Uterus (tissue), 4 donors: ENCODE data around the gene BNC2. TPM values are rescaled to one million over a fixed set of nuclear protein-coding genes. Genes with fewer than 3 reads are reported as not detected.

Experiments
- DNase-seq, 2 donors: peaks; one replicate each; pipeline ENCODE4 v3.0.0-alpha.2; 2019 to 2020
- H3K27ac ChIP-seq, 2 donors: fragments of 200-600 bp; sonication (generic); 1 replicate in 1 of 2; 2 replicates in 1 of 2; pipeline ENCODE4 v1.5.1; 2016 to 2018
- H3K27me3 ChIP-seq, 2 donors: fragments of 200-600 bp; sonication (generic); one replicate each; pipeline ENCODE4 v1.5.1; 2018 to 2019; ENCODE audit warnings: control low read depth in 1 of 2
- H3K36me3 ChIP-seq, 2 donors: fragments of 200-600 bp; sonication (generic); one replicate each; pipeline ENCODE4 v1.5.1; 2019; ENCODE audit warnings: control low read depth in 1 of 2
- H3K4me1 ChIP-seq, 2 donors: fragments of 200-600 bp; sonication (generic); one replicate each; pipeline ENCODE4 v1.5.1; 2018 to 2019; ENCODE audit warnings: control low read depth in 1 of 2
- H3K4me3 ChIP-seq, 2 donors: fragments of 200-600 bp; sonication (generic); 1 replicate in 1 of 2; 2 replicates in 1 of 2; pipeline ENCODE4 v1.5.1; 2018 to 2019; ENCODE audit warnings: mild to moderate bottlenecking in 1 of 2
- H3K9me3 ChIP-seq, 2 donors: fragments of 200-600 bp; sonication (generic); one replicate each; pipeline ENCODE4 v1.5.1; 2019; ENCODE audit warnings: control low read depth in 1 of 2
- CTCF ChIP-seq, 4 experiments: fragments of 200-600 bp in 2 of 4; fragments of 450-650 bp in 2 of 4; sonication (generic) in 2 of 4; IDR thresholded peaks; one replicate each; pipeline ENCODE4 v1.5.1; 2016 to 2019; ENCODE audit warnings: antibody characterized with exemption in 4 of 4, mild to moderate bottlenecking in 2 of 4, moderate library complexity in 1 of 4
- POLR2A ChIP-seq, 2 donors: fragments of 450-650 bp; IDR thresholded peaks; one replicate each; pipeline ENCODE4 v1.6.1; 2016; ENCODE audit warnings: antibody characterized with exemption in 2 of 2, mild to moderate bottlenecking in 1 of 2, moderate library complexity in 1 of 2
- intact Hi-C: fragments of 100-400 bp; cut with DNase I; formaldehyde crosslinking; loops from one replicate; pipeline ENCODE4 v1.15.1; 2023; ENCODE audit warnings: low total_unique reads
- total RNA-seq, 4 donors: library from RNA; depleted of rRNA in 3 of 4; stranded (reverse); fragments of >200 nt in 3 of 4; gene quantifications; one replicate each; pipeline versions ENCODE4 v1.1.0 to v1.2.4, GENCODE V29; 2014 to 2023
- donor health status: DM: yes; HTN: yes; CAD: no.

BNC2 gene
- total RNA-seq, 4 donors from 2014 or later: 85.9 to 293 (median 93.4) TPM

- Histone ChIP-seq H3K4me1 (no peaks in the 10 kb centered on the region), H3K27ac (peak overlapping the region; percentile 69 to 77), H3K27me3 (no peaks in the 10 kb centered on the region), H3K4me3 (peak overlapping the region; percentile 7 to 34), H3K9me3 (no peaks in the 10 kb centered on the region), H3K36me3 (no peaks in the 10 kb centered on the region)
- peak in 1 of 2 donors; percentile 67 for DNase-seq
- TF ChIP-seq POLR2A (IDR thresholded peaks at IDR 0.05): no peak
- TF ChIP-seq CTCF (IDR thresholded peaks at IDR 0.05): no peak
- intact Hi-C loops: loop anchor here (5.0 kb wide), 1 partner anchor 301 kb away; the partner anchor contains the start of gene BNC2
These were observed 299.2 kb downstream of the BNC2 start for GRCh38 chr9:16571127-16571802.

GRCh38 chr9:16563446-16563845 lies 307.0 kb downstream of the BNC2 start:
- no peaks in the 10 kb centered on the region for H3K9me3 ChIP-seq
- TF ChIP-seq POLR2A (IDR thresholded peaks at IDR 0.05): no peak
- TF ChIP-seq CTCF (IDR thresholded peaks at IDR 0.05): no peak
- H3K27ac ChIP-seq: no peak overlapping the region
- no peaks in the 10 kb centered on the region for H3K36me3 ChIP-seq
- intact Hi-C loops: no loop called here
- no peaks in the 10 kb centered on the region for H3K27me3 ChIP-seq
- DNase-seq: no peak
- H3K4me1 ChIP-seq: peaks cover 0 to 4% of the 10 kb centered on the region in 2 donors
- H3K4me3 ChIP-seq: no peak overlapping the region

GRCh38 chr9:16561121-16561520 lies 309.3 kb downstream of the BNC2 start:
- H3K36me3 ChIP-seq: no peaks in the 10 kb centered on the region
- peaks cover 0 to 4% of the 10 kb centered on the region in 2 donors for H3K4me1 ChIP-seq
- no peak overlapping the region for H3K27ac ChIP-seq
- intact Hi-C loops: no loop called here
- no peaks in the 10 kb centered on the region for H3K27me3 ChIP-seq
- no peak overlapping the region for H3K4me3 ChIP-seq
- H3K9me3 ChIP-seq: no peaks in the 10 kb centered on the region
- TF ChIP-seq CTCF (IDR thresholded peaks at IDR 0.05) (no peak), POLR2A (IDR thresholded peaks at IDR 0.05) (no peak)
- DNase-seq: no peak

GRCh38 chr9:16559418-16560188 lies 310.9 kb downstream of the BNC2 start:
- no peak for TF ChIP-seq POLR2A (IDR thresholded peaks at IDR 0.05)
- TF ChIP-seq CTCF (IDR thresholded peaks at IDR 0.05): no peak
- H3K36me3 ChIP-seq: no peaks in the 10 kb centered on the region

GRCh38 chr9:16555802-16556201 lies 314.7 kb downstream of the BNC2 start:
- no peaks in the 10 kb centered on the region for H3K36me3 ChIP-seq
- H3K4me1 ChIP-seq: peaks cover 0 to 7% of the 10 kb centered on the region in 2 donors
- H3K9me3 ChIP-seq: no peaks in the 10 kb centered on the region
- DNase-seq: no peak
- H3K27me3 ChIP-seq: no peaks in the 10 kb centered on the region
- peak overlapping the region in 1 of 2 donors; percentile 29 for H3K27ac ChIP-seq
- no peak overlapping the region for H3K4me3 ChIP-seq
- intact Hi-C loops: no loop called here
- TF ChIP-seq CTCF (IDR thresholded peaks at IDR 0.05) (no peak), POLR2A (IDR thresholded peaks at IDR 0.05) (no peak)

More at GRCh38 chr9:16559418-16560188, 310.9 kb downstream of the BNC2 start:
- no peaks in the 10 kb centered on the region for H3K9me3 ChIP-seq
- H3K27ac ChIP-seq: peak overlapping the region in 1 of 2 donors; percentile 0
- no peaks in the 10 kb centered on the region for H3K27me3 ChIP-seq
- peaks cover 3 to 4% of the 10 kb centered on the region in 2 donors for H3K4me1 ChIP-seq
- intact Hi-C loops: no loop called here
- H3K4me3 ChIP-seq: no peak overlapping the region
- DNase-seq: no peak
